Natural killer cell (primary cell): Measurements from ENCODE around the gene GALNT12. TPM values are rescaled to one million over a fixed set of nuclear protein-coding genes. Genes with fewer than 3 reads are reported as not detected.

ENCODE experiments used
- ATAC-seq, 3 donors: fragments of 150-1000 bp in 2 of 3; fragments of 200-7000 bp in 1 of 3; cut with Tn5 transposase; 1 replicate in 1 of 3; 2 replicates in 2 of 3; pipeline ENCODE4 v1.10.0; 2021; ENCODE audit warnings: mild to moderate bottlenecking in 2 of 3, moderate library complexity in 2 of 3
- DNase-seq, 2 donors: peaks; one replicate each; pipeline versions ENCODE4 v3.0.0 to v3.0.0-alpha.2; 2013 to 2021; ENCODE audit warnings: mixed read lengths in 1 of 2
- H3K27ac ChIP-seq: one replicate; pipeline ENCODE4 v1.5.1; 2013; ENCODE audit warnings: mild to moderate bottlenecking, low read length
- H3K27me3 ChIP-seq: one replicate; pipeline ENCODE4 v1.6.1; 2013; ENCODE audit warnings: low read length; ENCODE audit not compliant: control insufficient read depth, insufficient read depth
- H3K36me3 ChIP-seq: one replicate; pipeline ENCODE4 v1.6.1; 2013; ENCODE audit warnings: low read length; ENCODE audit not compliant: control insufficient read depth, insufficient read depth
- H3K4me1 ChIP-seq: one replicate; pipeline ENCODE4 v1.6.1; 2013; ENCODE audit warnings: low read length; ENCODE audit not compliant: control insufficient read depth, insufficient read depth
- H3K4me3 ChIP-seq: one replicate; pipeline ENCODE4 v1.5.1; 2013; ENCODE audit warnings: low read length
- H3K9me3 ChIP-seq: one replicate; pipeline ENCODE4 v1.6.1; 2013; ENCODE audit warnings: low read length; ENCODE audit not compliant: control insufficient read depth, insufficient read depth
- H3K27ac Mint-ChIP-seq, 2 donors: one replicate each; pipeline ENCODE4 v1.8.0; 2022; ENCODE audit warnings: mild to moderate bottlenecking in 2 of 2, mixed read lengths in 2 of 2, moderate library complexity in 1 of 2
- H3K27me3 Mint-ChIP-seq, 2 donors: one replicate each; pipeline ENCODE4 v1.8.0; 2022; ENCODE audit warnings: low read depth in 2 of 2, mixed read lengths in 2 of 2
- H3K36me3 Mint-ChIP-seq: one replicate; pipeline ENCODE4 v1.8.0; 2022; ENCODE audit warnings: mixed read lengths
- H3K4me1 Mint-ChIP-seq, 2 donors: one replicate each; pipeline ENCODE4 v1.8.0; 2022; ENCODE audit warnings: mixed read lengths in 2 of 2
- H3K4me3 Mint-ChIP-seq: one replicate; pipeline ENCODE4 v1.8.0; 2022; ENCODE audit warnings: mild to moderate bottlenecking, moderate library complexity, mixed read lengths
- H3K9me3 Mint-ChIP-seq, 2 donors: one replicate each; pipeline ENCODE4 v1.8.0; 2022; ENCODE audit warnings: mixed read lengths in 2 of 2
- CTCF ChIP-seq: fragments of 200-600 bp; IDR thresholded peaks from one replicate; pipeline ENCODE4 v1.8.0; 2022; ENCODE audit warnings: antibody characterized with exemption
- WGBS: methylation state at CpG from one replicate; pipeline ENCODE4 v1.1.7; 2013; ENCODE audit warnings: missing lambda C conversion rate; ENCODE audit not compliant: insufficient coverage; 5-methylcytosine and 5-hydroxymethylcytosine counted together
- intact Hi-C: fragments of 100-400 bp; cut with micrococcal nuclease; formaldehyde crosslinking; loops from one replicate; pipeline ENCODE4 v1.14.2; 2022
- total RNA-seq, 4 donors: library from RNA; stranded (reverse); fragments of 120-200 nt in 1 of 4; gene quantifications; one replicate each; pipeline versions ENCODE4 v1.2.3 to v1.2.4, GENCODE V29; 2013 to 2022

GALNT12 gene
- total RNA-seq, 3 donors from 2014 or later (not counting 1 experiment from before 2014, with no cell fraction given): 9.1 to 9.4 (median 9.4) TPM

GRCh38 chr9:98801561-98801960, 5.9 kb upstream of the GALNT12 start:
- Mint-ChIP-seq H3K36me3 (no peaks in the 10 kb centered on the region), H3K4me1 (peaks cover 6 to 12% of the 10 kb centered on the region in 2 donors), H3K4me3 (no peak overlapping the region), H3K27ac (no peak overlapping the region), H3K27me3 (peaks cover 6 to 20% of the 10 kb centered on the region in 2 donors), H3K9me3 (no peaks in the 10 kb centered on the region)
- intact Hi-C loops: no loop called here
- H3K4me1 ChIP-seq: peaks cover 6% of the 10 kb centered on the region
- no peaks in the 10 kb centered on the region for H3K27me3 ChIP-seq
- no peak for TF ChIP-seq CTCF
- ATAC-seq (no peak), DNase-seq (no peak)
- no peak overlapping the region for H3K27ac ChIP-seq
- no peaks in the 10 kb centered on the region for H3K36me3 ChIP-seq
- 92% methylated on average over 1 of the region's 1 CpG for WGBS
- H3K4me3 ChIP-seq: no peak overlapping the region
- H3K9me3 ChIP-seq: no peaks in the 10 kb centered on the region

DNA sequence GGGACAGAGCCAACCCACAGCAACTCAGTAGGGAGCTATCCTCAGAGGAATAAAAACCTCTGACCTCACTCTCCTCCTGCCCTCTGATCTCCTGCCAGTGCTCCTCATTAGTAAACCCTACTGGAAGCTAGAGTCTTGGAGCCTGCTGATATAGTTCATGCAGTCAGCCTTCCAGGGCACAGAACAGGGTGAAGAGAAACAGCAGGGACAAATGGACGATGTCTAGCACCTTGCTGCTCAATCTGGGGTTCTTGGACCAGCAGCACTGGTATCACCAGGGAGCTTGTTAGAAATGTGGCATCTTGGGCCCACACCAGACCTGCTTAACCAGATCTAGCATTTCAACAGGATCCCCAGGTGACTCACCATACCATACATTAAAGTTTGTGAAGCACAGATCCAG, 5.5 kb upstream of the GALNT12 start:
- no peak for DNase-seq
- Histone ChIP-seq H3K27me3 (no peaks in the 10 kb centered on the region), H3K27ac (no peak overlapping the region), H3K9me3 (no peaks in the 10 kb centered on the region), H3K4me3 (no peak overlapping the region), H3K36me3 (no peaks in the 10 kb centered on the region), H3K4me1 (peaks cover 4% of the 10 kb centered on the region)
- H3K4me1 Mint-ChIP-seq: peaks cover 4 to 11% of the 10 kb centered on the region in 2 donors
- WGBS: 84% methylated on average over 1 of the region's 1 CpG
- intact Hi-C loops: no loop called here
- no peak overlapping the region for H3K4me3 Mint-ChIP-seq
- no peak for ATAC-seq
- no peak for TF ChIP-seq CTCF
- no peaks in the 10 kb centered on the region for H3K36me3 Mint-ChIP-seq
- peaks cover 6 to 20% of the 10 kb centered on the region in 2 donors for H3K27me3 Mint-ChIP-seq
- H3K9me3 Mint-ChIP-seq: no peaks in the 10 kb centered on the region
- no peak overlapping the region for H3K27ac Mint-ChIP-seq

GRCh38 chr9:98804083-98804482, 3.4 kb upstream of the GALNT12 start:
- Mint-ChIP-seq H3K4me3 (no peak overlapping the region), H3K9me3 (no peaks in the 10 kb centered on the region), H3K27ac (no peak overlapping the region), H3K36me3 (no peaks in the 10 kb centered on the region), H3K4me1 (peaks cover 18 to 19% of the 10 kb centered on the region in 2 donors), H3K27me3 (peaks cover 6 to 20% of the 10 kb centered on the region in 2 donors)
- H3K27ac ChIP-seq: no peak overlapping the region
- no CpG with 5 or more reads among the region's 2 CpGs for WGBS
- TF ChIP-seq CTCF: no peak
- no peaks in the 10 kb centered on the region for H3K27me3 ChIP-seq
- no peaks in the 10 kb centered on the region for H3K36me3 ChIP-seq
- ATAC-seq: no peak
- intact Hi-C loops: no loop called here
- H3K4me3 ChIP-seq: no peak overlapping the region
- no peak for DNase-seq
- peaks cover 16% of the 10 kb centered on the region for H3K4me1 ChIP-seq
- H3K9me3 ChIP-seq: no peaks in the 10 kb centered on the region
